Glomerular visceral epithelial cell (primary cell): ENCODE data around the gene NIPA2.

Experiments
- DNase-seq: peaks from one replicate; pipeline ENCODE4 v3.0.0-alpha.2; 2016; ENCODE audit errors: extremely low spot score

NIPA2 gene

DNA sequence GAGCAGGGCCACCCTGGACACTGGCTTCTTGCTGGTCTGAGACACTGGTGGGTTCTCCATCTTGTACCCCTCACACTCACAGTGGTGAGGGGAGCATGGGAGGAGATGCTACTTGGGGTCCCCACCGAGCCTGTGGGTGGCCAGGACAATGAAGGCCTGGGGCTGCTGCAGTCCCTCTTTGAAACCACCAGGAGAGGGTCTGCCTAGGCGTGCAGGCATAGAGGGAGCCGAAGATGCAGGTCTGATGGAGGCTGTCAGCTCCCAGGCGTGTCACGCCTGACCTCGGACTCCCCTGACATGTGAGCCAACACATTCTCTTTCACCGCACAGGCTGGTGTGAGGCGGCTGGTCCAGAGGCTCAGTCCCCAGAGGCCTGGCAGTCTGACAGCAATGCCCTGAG is 39.1 kb downstream of the NIPA2 start:
- no peak for DNase-seq

DNA sequence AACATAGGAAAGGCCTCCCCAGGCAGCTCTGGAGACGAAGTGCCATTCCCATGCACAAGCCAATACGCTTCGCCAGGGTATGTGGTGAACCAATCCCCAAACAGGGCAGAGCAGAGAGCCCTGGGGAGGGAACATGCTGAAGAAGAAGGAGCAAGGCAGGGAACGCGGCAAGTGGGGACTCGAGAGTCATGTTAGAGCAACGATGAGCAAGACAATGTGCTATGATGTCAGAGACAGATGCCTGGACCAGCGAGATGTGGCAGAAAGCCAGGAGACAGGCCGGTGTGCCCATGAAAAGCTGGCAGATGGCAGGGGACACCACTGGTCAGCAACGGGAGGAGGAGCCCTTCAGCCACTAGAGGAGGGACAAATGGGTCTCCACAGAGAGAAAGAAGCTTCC is 39.6 kb downstream of the NIPA2 start:
- DNase-seq, result no peak

DNA sequence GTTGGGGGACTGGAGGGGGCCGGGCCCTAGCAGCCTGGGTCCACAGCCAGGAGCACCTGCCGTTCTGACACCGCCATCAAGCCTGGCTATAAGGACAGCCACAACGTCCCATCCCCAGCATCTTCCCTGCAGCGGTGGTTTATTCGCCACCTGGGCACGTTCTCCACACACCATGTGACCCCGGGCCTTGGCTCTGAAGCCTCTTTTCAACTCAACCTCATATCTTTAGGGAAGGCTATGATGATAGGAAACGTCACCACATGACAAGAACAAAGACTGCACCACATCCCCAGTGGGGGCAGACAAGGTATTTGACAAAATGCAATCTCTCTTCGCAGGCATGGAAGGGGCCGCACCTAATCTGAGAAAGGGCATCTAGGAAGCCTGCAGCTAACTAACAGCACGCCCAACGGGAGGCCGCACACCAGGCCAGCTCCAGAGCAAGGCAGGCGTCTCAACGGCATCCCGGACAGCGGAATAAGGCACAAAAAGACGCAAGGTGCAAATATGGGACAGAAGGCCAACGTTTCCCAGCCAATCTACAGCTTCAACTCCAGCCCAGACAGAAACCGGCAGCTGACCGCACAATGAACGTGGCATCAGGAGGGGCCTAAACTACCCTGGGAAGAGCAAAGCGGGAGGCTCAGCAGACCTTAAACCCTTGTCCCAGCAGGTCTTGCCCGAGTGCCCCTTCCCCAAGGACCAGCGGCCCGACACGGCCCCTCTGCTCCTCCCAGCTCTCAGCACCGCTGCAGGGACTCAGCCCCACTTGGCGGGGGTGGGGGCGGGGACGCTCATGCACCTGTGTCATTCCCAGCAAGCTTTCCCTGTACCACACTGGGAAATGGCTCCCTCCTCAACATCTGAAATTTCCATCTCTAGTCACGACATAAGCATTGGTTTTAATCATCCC is 41.9 kb downstream of the NIPA2 start:
- DNase-seq, result no peak

GRCh38 chr15:22880981-22881738 is 42.7 kb downstream of the NIPA2 start:
- no peak for DNase-seq

- no peak for DNase-seq
Observed at GRCh38 chr15:22881739-22882440, 43.4 kb downstream of the NIPA2 start.

DNA sequence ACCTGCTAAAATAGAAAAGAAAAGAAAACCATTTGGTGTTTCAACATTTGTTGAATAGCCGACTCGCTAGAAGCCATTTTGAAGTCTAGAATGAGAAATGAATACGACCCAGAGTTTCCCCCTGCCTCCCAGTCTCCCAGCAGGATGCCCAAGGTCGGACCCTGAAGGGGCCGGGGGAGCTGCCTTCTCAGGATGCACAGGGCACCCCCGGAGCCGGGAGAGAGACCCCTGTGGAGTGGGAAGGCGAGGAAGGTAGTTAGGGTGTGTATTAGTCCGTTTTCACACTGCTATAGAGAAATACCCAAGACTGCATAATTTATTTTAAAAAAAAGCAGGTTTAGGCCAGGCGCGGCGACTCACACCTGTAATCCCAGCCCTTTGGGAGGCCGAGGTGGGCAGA is 44.7 kb downstream of the NIPA2 start:
- no peak for DNase-seq

DNA sequence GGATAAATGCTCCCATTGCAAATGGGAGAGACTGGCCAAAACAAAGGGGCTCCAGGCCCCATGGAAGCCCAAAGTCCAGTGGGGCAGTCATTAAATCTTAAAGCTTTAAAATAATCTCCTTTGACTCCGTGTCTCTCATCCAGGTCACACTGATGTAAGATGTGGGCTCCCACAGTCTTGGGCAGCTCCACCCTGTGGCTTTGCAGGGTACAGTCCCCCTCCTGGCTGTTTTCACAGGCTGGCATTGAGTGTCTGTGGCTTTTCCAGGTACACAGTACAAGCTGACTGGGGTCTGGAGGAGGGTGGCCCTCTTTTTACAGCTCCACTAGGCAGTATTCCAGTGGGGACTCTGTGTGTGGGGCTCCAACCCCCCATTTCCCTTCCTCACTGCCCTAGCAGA is 45.9 kb downstream of the NIPA2 start:
- DNase-seq, result no peak

DNA sequence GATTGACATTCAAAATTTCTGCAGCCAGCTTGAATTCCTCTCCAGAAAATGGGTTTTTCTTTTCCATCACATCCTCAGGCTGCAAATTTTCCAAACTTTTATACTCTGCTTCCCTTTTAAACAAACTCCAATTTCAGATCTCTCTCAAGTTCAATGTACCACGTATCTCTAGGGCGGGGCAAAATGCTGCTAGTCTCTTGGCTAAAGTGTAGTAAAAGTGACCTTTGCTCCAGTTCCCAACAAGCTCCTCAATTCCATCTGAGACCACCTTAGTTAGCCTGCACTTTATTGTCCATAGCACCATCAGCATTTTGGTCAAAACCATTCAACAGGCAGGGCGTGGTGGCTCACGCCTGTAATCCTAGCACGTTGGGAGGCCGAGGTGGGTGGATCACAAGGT is 46.7 kb downstream of the NIPA2 start:
- DNase-seq, result no peak

GRCh38 chr15:22887157-22887951 is 48.9 kb downstream of the NIPA2 start:
- peak; percentile 34 for DNase-seq

DNA sequence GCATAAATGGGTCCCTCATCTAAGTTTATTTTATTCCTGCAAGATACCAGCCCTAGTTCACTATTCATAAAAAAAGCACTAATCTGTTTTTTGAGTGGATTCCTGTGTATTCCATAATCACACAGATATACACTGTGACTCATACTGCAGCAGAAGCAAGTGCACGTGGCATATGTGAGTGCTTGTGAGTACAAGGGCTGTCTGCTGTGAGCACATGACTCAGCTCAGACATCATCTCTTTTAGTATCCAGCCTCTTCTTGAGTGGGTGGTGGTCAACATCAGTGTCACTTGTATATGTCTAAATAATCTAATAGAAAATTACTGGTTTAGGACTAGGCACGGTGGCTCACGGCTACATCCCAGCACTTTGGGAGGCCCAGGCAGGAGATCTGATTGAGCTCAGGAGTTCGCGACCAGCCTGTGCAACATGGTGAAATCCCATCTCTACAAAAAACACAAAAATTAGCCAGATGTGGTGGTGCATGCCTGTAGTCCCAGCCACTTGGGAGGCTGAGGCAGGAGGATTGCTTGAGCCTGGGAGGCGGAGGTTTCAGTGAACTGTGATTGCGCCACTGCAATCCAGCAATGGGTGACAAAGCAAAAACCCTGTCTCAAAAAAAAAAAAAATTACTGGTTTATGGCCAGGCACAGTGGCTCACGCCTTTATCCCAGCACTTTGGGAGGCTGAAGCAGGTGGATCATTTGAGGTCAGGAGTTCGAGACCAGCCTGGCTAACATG is 49.8 kb downstream of the NIPA2 start:
- DNase-seq, result peak; percentile 70

- DNase-seq, result no peak
Observed at GRCh38 chr15:22889146-22889818, 50.8 kb downstream of the NIPA2 start.

- no peak for DNase-seq
Observed at GRCh38 chr15:22890296-22890695, 51.8 kb downstream of the NIPA2 start.

- DNase-seq, result no peak
Observed at GRCh38 chr15:22891426-22892210, 53.2 kb downstream of the NIPA2 start.

- DNase-seq, result no peak
Observed at GRCh38 chr15:22892333-22892732, 53.9 kb downstream of the NIPA2 start.

GRCh38 chr15:22893081-22893480 is 54.6 kb downstream of the NIPA2 start:
- DNase-seq, result no peak

- no peak for DNase-seq
Observed at GRCh38 chr15:22893881-22894280, 55.4 kb downstream of the NIPA2 start.

DNA sequence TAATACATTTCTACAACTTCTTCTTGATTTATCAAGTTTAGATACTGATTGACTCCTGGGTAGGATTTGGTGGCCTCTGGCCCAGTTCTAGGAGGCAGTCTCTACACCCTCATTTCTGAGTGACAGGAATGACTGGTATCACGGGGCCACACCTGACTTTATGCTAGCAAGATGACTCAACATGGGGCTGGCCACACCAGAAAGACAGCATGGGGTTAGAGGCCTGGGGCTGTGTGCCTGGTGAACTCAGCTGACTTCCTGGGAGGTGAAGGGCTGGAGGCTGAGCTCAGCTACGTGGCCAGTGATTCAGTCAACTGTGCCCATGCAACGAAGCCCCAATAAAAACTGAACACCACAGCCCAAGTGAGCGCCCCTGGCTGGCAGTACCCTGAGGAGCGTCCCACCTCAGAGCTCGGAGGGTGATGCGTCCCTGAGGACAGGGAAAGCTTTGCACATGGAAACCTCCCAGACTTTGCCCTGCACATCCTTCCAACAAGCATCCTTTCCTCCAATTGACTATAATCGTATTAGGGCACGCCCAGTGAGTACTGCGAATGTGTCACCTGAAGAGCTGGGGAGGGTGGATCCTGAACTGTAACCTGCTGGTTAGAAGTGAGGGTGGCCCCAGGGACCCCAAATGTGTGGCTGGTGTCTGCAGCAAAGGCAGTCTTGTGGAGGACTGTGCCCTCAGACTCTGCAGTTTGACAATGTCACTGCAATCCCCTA is 57.2 kb downstream of the NIPA2 start:
- peak; percentile 76 for DNase-seq

DNA sequence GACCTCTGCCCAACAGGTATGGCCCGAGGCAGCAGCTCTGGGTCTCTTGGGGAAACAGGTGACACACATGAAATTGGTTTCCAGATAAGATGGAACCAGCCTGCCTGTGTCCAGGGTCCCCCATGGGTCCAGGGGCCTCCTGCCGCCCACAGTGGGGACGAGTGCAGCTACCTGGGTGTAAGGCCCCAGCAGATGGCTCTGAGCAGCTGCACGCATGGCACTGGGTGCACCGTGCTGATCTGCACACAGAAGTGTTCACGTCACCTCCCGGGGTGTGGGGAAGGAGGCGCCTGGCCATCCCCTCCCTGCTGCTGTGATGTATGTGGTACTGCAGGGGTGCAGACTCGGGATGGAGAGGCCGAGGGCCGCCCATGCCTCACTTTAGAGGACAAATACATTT is 63.6 kb downstream of the NIPA2 start:
- no peak for DNase-seq

GRCh38 chr15:22902578-22902977 is 64.1 kb downstream of the NIPA2 start:
- no peak for DNase-seq
